ENCODE results near the gene VPS8. TPM values are rescaled to one million over a fixed set of nuclear protein-coding genes. Genes with fewer than 3 reads are reported as not detected.

Gene VPS8
- total RNA-seq, 1 donor from 2014 or later, result 59.4 TPM

DNA sequence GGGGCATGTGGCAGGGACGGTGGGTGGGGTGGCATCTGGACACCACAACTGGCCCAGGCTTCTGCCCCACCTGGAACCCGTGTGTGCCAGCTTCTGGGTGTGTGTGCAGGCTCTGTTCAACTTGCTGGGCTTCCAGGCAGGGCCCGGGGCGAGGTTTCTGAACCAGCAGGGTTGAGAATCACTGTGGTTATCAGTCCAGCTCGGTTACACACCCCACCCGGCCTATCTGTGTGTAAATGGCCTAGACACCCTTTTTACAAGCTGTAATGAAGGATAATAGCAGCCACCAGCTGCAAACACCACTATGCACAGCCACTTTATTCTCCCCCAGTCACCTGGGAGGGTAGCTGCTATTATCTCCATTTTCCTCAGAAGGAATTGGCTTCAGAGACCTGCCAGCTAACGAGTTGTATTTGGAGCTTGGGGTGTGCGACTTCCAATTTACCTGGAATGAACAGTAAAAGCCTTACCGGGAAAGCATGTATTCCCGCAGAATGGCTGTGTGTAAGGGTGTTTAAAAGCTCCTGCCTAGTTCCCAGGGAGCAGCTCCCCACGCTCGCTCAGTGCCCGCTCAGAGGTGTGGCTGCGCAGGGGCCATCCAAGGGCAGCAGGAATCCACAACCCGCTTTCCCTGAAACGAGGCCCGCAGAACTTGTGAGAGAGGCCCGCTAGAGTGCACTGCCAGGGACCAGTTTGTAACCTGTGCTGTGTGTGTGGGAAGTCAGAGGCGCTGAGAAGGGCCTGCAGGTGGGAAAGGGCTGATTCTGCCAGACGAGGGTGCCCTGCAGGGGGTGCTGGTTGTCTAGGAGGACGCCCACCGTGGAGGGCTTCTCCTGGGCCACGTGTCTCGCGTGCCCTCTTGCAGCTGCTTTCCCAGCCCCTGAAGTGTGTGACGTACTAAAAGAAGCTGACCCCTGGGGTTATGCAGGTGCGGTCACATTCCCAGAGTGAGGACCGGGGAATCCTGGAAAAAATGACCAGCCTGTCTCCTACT is 257.4 kb downstream of the VPS8 start:
- Mint-ChIP-seq H3K27ac (no peak overlapping the region), H3K27me3 (no peaks in the 10 kb centered on the region), H3K9me3 (no peaks in the 10 kb centered on the region), H3K4me3 (no peak overlapping the region), H3K36me3 (no peaks in the 10 kb centered on the region), H3K4me1 (ENCODE audit: unreplicated experiment) (peaks cover 17% of the 10 kb centered on the region)
- TF ChIP-seq, protein P1, sequence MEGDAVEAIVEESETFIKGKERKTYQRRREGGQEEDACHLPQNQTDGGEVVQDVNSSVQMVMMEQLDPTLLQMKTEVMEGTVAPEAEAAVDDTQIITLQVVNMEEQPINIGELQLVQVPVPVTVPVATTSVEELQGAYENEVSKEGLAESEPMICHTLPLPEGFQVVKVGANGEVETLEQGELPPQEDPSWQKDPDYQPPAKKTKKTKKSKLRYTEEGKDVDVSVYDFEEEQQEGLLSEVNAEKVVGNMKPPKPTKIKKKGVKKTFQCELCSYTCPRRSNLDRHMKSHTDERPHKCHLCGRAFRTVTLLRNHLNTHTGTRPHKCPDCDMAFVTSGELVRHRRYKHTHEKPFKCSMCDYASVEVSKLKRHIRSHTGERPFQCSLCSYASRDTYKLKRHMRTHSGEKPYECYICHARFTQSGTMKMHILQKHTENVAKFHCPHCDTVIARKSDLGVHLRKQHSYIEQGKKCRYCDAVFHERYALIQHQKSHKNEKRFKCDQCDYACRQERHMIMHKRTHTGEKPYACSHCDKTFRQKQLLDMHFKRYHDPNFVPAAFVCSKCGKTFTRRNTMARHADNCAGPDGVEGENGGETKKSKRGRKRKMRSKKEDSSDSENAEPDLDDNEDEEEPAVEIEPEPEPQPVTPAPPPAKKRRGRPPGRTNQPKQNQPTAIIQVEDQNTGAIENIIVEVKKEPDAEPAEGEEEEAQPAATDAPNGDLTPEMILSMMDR (conservative IDR thresholded peaks at IDR 0.05), result peak; percentile 56
- no peak for DNase-seq (ENCODE audit: extremely low spot score, unreplicated experiment)

DNA sequence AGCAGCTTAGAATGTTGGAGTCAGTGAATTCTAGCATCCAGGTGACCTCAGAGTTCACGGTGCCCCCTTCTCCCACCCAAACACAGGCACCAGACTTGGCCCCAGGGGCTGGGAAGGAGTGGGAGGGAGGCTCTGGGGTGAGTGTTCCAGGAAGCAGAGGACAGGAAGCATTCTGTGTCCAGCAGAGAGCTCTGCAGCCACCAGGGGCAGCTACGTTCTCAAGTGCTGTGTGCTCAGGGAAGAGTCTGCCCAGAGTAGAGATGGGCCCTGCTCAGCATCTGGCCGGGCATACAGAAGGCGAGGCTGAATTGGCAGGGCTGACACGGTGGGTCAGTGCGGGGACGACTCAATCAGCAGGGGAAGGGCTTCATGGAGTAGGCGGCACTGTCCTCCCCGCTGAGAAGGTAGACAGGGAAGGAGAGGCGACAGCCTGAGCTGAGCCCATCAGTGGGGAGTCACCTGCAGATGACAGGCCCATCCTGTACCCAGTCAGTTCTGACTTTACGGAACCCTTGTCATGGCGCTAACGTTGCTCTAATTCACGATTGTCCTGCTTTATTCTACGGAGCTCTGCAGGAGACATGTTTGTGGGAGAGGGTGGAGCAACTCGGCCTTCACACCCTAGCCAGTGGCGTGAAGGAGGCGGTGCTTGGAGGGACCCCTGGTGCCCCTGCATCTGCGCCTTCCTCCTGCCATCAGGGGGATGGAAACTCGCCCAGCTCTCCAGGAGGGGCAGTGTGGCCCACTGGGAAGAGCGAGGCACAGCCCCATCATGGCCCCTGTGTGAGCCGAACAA is 258.7 kb downstream of the VPS8 start:
- no peak for DNase-seq (ENCODE audit: extremely low spot score, unreplicated experiment)
- Mint-ChIP-seq H3K4me3 (no peak overlapping the region), H3K9me3 (no peaks in the 10 kb centered on the region), H3K27me3 (no peaks in the 10 kb centered on the region), H3K27ac (no peak overlapping the region), H3K4me1 (ENCODE audit: unreplicated experiment) (peaks cover 18% of the 10 kb centered on the region), H3K36me3 (no peaks in the 10 kb centered on the region)
- TF ChIP-seq, protein P1 (conservative IDR thresholded peaks at IDR 0.05), result peak; percentile 65

DNA sequence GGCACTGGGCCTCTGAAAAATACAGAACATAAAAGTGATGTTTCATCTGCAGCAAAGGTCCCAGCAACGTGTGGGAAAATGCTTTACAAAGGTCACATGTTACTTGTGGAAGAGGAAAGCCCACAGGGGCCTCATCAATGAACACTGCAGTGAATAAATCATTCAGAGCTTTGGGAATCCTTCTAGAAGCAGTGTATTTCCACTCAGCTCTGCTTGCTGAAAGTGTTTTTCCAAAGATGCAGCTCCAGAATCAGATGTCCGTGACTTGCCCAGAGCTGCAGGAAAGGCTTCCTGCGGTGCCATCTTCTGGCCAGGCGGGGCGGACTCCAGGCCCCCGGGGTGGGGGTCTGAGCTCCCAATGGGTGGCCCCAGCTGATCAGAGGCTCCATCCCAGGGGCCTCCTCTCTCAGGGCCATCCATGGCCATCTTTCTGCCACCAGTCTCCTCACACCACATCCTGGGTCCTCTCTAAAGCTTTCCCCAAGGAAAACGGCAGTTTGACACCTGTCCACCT is 259.4 kb downstream of the VPS8 start:
- Mint-ChIP-seq H3K9me3 (no peaks in the 10 kb centered on the region), H3K4me3 (no peak overlapping the region), H3K27me3 (no peaks in the 10 kb centered on the region), H3K4me1 (ENCODE audit: unreplicated experiment) (peaks cover 18% of the 10 kb centered on the region), H3K27ac (no peak overlapping the region), H3K36me3 (no peaks in the 10 kb centered on the region)
- TF ChIP-seq, protein P1 (conservative IDR thresholded peaks at IDR 0.05), result no peak
- no peak for DNase-seq (ENCODE audit: extremely low spot score, unreplicated experiment)

DNA sequence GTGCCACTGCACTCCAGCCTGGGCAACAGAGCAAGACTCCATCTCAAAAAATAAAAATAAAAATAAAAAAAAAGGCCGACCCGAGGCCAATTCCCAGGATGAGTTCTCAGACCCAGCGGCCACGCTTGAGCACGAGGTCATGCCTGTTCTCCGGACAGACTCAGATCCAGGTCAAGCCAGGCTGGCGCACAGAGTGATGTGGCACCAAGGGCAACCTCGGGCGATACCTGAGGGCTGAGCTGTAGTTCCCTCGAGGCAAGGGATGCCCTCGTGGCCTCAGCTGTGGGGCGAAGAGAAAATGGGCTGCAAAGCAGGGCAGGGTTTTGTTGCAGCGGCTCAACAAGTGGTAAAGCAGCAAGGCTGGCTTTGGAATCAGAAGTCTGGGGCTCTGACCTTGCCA is 263.6 kb downstream of the VPS8 start:
- Mint-ChIP-seq H3K27ac (no peak overlapping the region), H3K9me3 (no peaks in the 10 kb centered on the region), H3K4me3 (no peak overlapping the region), H3K27me3 (no peaks in the 10 kb centered on the region), H3K36me3 (no peaks in the 10 kb centered on the region), H3K4me1 (ENCODE audit: unreplicated experiment) (peaks cover 8% of the 10 kb centered on the region)
- DNase-seq (ENCODE audit: extremely low spot score, unreplicated experiment), result no peak
- TF ChIP-seq, protein P1 (conservative IDR thresholded peaks at IDR 0.05), result no peak

DNA sequence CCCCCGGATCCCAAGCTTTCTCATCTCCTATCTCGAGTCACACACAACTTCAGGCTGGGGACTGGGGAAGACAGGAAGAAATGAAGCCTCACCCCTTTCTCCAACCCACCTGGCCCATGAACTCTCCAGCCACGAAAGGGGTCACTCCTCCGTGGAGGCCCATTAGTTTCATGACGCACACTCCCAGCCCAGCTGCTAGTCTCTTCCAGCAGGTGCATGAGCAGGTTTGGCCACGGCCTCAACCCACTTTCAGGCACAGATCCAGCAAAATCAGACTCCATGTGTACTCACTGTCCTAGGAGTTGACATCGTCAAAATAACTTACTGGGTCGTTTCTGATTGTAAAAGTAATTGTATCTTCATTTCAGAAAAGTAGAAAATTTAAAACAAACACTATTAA is 264.3 kb downstream of the VPS8 start:
- Mint-ChIP-seq H3K4me1 (ENCODE audit: unreplicated experiment) (peaks cover 3% of the 10 kb centered on the region), H3K27ac (no peak overlapping the region), H3K9me3 (no peaks in the 10 kb centered on the region), H3K36me3 (no peaks in the 10 kb centered on the region), H3K4me3 (no peak overlapping the region), H3K27me3 (no peaks in the 10 kb centered on the region)
- TF ChIP-seq, protein P1 (conservative IDR thresholded peaks at IDR 0.05), result no peak
- DNase-seq (ENCODE audit: extremely low spot score, unreplicated experiment), result no peak
